GOT3 (cell line): ENCODE results near the gene ZNF8.
"Not testable (repeated sequence)": the region's sequence is repeated elsewhere in the genome, so short reads cannot be mapped to it uniquely, and the experiment has no call there.

Experiments
- DNase-seq: peaks from one replicate; lab custom pipeline; 2025; ENCODE audit warnings: mixed read lengths; lab: John Stamatoyannopoulos, UW

ZNF8 gene

GRCh38 chr19:58278541-58279041, at the start of gene ZNF8:
Gene ZNF8 (plus strand): TSS chr19:58278955. CDS start chr19:58279082, 127 bp downstream.
- peak; percentile 95 for DNase-seq

DNA sequence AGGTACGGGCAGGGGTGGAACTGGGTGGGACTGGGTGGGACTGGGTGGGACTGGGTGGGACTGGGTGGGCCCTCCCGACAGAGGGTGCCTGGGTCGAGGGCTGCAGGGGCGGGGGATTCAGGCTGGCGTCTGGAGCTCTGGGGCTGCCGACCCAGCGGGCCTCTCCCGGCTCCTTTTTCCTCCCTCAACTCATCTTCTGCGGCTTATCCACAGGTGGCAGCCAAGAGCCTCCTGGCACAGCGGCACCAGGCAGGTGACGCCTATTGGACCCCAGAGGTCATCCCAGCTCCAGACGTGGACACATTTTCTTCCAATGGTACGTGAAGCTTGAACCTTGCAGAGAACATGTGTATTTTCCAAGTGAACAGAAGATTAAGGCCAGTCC, 49.5 kb upstream of the ZNF8 start:
- DNase-seq, result no peak

- DNase-seq, result no peak
These were observed 41.4 kb upstream of the ZNF8 start for GRCh38 chr19:58237324-58237723.

GRCh38 chr19:58243351-58243750, 35.4 kb upstream of the ZNF8 start:
- DNase-seq, result no peak

- no peak for DNase-seq
These were observed 29.9 kb upstream of the ZNF8 start for GRCh38 chr19:58248886-58249285.

DNA sequence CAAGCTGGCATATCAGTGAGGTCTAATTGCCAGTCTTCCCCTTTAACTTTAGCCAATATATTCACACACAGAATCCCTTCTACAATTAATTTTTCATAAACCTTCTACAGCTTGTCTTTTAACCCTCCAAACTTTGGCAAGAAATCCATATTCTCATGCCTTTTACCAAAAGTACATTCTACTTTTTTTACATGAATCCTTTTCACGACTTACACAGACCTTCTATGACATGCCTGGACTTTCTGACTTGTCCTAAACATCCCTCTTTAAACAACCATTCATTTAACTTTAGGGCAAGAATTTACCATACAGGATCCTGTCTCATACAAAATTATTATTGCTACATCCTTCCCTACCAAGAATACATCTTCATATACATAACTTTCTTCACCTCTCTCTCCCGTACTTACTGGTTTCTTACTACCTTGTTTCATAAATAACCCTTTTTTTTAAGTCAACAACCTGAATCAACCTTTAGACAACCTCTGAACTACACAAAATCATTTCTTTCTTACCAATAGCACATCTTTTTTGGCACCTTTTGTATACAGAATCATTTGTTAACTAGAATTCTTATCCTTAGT, 26.6 kb upstream of the ZNF8 start:
- DNase-seq, result no peak

DNA sequence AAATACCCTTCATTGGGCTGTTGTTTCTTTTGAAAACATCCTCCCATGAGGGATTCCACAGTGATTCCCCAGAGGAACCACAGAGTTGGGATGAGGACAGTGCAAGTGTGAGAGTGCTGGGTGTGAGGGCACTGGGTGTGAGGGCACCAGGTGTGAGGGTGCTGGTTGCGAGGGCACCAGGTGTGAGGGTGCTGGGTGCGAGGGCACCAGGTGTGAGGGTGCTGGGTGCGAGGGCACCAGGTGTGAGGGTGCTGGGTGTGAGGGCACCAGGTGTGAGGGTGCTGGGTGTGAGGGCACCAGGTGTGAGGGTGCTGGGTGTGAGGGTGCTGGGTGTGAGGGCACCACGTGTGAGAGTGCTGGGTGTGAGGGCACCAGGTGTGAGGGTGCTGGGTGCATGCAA, 20.5 kb upstream of the ZNF8 start:
- DNase-seq, result not testable (repeated sequence)

DNA sequence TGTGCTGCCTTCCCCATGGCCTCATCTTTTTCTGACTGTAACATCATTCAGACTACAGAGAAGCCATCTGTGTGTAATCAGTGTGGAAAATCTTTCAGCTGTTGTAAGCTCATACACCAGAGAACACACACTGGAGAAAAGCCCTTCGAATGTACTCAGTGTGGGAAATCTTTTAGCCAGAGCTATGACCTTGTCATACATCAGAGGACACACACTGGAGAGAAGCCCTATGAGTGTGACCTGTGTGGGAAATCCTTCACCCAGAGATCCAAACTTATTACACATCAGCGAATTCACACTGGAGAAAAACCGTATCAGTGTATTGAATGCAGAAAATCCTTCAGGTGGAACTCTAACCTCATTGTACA, 17.2 kb upstream of the ZNF8 start:
- DNase-seq, result no peak

GRCh38 chr19:58261968-58262921, 16.5 kb upstream of the ZNF8 start:
- DNase-seq, result no peak

DNA sequence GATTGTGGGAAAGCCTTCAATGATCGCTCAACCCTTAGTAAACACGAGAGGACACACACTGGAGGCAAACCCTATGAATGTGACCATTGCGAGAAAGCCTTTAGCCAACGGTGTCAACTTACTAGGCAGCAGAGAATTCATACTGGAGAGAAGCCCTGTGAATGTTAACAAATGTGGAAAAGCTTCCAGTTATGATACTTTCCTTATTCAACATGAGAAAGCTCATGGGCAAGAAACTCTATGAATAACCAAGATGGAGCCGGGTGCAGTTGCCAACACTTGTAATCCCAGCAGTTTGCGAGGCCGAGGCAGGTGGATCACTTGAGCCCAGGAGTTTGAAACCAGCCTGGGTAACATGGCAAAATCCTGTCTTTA, 15.8 kb upstream of the ZNF8 start:
- DNase-seq, result no peak

- no peak for DNase-seq
These were observed 13.7 kb upstream of the ZNF8 start for GRCh38 chr19:58265100-58265499.

DNA sequence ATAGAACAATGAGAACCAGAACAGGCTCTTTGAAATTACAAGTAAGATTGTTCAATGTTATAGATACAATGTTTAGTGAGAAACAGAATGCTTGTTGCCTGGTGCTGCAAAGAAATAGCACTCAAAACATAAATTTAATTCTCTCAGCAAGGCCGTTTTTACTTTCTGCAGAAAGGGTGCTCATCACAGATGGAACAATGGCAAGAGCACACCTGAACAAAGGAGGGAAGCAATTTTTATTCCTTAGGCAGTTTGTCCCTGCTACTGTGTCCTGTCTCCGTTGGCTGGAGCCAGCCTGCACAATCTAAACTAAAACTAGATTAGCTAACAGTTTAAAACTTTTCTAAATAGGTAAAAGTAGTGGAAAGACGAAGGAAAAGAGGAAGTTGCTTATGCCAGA, 10.4 kb upstream of the ZNF8 start:
- no peak for DNase-seq

GRCh38 chr19:58274771-58275201, 4.0 kb upstream of the ZNF8 start:
- DNase-seq, result no peak

DNA sequence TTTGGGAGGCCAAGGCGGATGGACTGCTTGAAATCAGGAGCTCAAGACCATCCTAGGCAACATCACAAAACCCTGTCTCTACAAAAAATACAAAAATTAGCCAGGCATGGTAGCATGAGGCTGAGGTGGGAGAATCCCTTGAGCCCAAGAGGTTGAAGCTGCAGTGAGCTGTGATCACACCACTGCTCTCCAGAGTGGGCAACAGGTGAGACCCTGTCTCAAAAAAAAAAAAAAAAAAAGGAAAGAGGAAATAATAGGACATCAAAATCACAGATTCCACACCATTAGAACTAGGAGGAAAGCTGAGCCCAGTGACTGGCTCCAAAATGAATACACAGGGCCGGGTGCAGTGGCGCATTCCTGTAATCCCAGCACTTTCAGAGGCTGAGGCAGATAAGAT, 3.2 kb upstream of the ZNF8 start:
- DNase-seq, result no peak

DNA sequence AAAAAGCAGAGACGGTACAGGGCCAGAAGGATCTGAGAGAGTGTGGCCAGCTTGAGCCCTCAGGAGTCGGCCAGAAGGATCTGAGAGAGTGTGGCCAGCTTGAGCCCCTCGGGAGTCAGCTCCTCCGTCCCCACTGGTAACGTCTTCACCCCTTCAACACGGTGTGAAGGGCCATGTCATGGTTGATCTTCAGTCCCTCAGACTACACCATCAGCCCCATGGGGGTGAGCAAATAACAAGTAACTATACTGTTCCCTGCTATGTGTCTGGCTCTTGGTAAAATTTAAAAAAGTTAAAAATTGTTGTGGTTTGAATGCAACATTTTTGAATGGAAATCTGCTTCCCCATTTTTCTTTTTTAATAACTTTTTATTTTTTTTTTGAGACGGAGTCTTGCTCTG, 1.6 kb upstream of the ZNF8 start:
- no peak for DNase-seq

DNA sequence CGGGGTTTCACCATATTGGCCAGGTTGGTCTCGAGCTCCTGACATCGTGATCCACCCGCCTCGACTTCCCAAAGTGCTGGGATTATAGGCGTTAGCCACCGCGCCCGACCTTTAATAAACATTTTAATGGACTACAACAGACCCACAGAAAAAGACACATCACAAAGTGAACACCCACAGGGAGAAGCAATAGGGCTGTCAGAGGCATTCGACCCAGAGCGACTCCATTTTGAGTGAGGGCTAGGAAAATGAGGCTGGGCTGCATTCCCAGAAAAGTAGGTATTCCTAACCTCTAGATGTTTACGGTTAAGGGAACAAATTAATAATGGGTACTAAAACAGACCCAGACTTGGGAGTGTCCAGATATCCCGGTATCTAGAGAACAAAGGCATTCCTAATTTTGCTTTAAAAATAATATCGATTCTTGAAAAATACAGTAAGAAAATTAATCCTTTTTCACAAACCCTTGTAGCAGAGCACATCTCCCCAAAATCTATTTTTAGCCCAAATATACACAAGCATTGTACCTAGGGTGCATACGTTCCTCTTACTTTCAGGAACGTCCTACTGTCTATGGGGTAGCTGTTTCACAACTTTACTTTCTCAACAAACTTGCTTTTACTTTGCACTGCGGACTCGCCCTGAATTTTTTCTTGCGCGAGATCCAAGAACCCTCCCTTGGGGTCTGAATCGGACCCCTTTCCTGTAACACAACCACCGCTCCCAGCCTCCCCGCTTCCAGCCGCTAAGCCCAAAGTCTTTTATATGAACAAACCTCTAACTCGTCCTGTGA, 811 bp upstream of the ZNF8 start:
- DNase-seq, result no peak

GRCh38 chr19:58279042-58279924, 528 bp downstream of the ZNF8 start:
- no peak for DNase-seq

- DNase-seq, result no peak
These were observed 1.2 kb downstream of the ZNF8 start for GRCh38 chr19:58279925-58280316.

- DNase-seq, result no peak
These were observed 5.4 kb downstream of the ZNF8 start for GRCh38 chr19:58284199-58284598.

DNA sequence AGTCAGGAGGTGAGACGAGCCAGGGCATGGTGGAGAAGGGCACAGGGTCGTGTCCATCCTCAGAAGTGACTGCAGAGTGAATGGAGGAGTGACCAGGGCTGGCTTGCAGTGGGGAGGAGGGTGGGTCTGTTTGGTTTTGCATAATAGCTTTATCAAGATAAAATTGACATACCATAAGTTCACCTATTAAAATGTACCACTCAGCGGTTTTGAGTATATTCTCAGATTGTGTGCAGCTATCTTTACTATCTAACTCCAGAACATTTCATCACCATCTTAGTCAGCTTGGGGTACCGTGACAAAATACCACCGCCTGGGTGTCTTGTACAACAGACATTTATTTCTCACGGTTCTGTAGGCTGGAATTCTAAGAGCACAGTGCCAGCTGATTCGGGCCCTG, 13.2 kb downstream of the ZNF8 start:
- DNase-seq, result no peak

DNA sequence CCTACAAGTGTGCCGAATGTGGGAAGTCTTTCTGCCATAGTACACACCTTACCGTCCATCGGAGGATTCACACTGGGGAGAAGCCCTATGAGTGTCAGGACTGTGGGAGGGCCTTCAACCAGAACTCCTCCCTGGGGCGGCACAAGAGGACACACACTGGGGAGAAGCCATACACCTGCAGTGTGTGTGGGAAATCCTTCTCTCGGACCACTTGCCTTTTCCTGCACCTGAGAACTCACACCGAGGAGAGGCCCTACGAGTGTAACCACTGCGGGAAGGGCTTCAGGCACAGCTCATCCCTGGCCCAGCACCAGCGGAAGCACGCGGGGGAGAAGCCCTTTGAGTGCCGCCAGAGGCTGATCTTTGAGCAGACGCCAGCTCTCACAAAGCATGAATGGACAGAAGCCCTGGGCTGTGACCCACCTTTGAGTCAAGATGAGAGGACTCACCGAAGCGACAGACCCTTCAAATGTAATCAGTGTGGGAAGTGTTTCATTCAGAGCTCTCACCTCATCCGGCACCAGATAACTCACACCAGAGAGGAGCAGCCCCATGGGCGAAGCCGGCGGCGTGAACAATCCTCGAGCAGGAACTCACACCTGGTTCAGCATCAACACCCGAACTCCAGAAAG, 16.1 kb downstream of the ZNF8 start:
- DNase-seq, result no peak
